Neural cell (in vitro differentiated cells): ENCODE measurements around the gene SLC31A1. TPM values are rescaled to one million over a fixed set of nuclear protein-coding genes. Genes with fewer than 3 reads are reported as not detected.

Source experiments
- H2AFZ ChIP-seq: fragments of 200-600, 300-800 bp; sonication (generic), shearing (Covaris generic); 2 replicates; pipeline ENCODE4 v1.6.0; 2014; ENCODE audit warnings: low read depth, mild to moderate bottlenecking, antibody characterized with exemption, low read length, moderate library complexity
- H3F3A ChIP-seq: fragments of 200-600 bp; shearing (Covaris generic); 2 replicates; pipeline ENCODE4 v1.6.1; 2016; ENCODE audit warnings: mild to moderate bottlenecking, moderate library complexity, mixed read lengths, antibody characterized with exemption, low read length; ENCODE audit not compliant: insufficient read depth, poor library complexity, severe bottlenecking
- H3K27ac ChIP-seq: fragments of 200-600, 300-800 bp; sonication (generic), shearing (Covaris generic); 2 replicates; pipeline ENCODE4 v1.5.1; 2014; ENCODE audit warnings: mild to moderate bottlenecking, low read length, moderate library complexity
- H3K27me3 ChIP-seq: fragments of 300-800, 200-600 bp; sonication (generic), shearing (Covaris generic); 2 replicates; pipeline ENCODE4 v1.6.0; 2014; ENCODE audit warnings: mild to moderate bottlenecking, low read depth, low read length, moderate library complexity; ENCODE audit not compliant: insufficient read depth
- H3K36me3 ChIP-seq: fragments of 300-800, 200-600 bp; sonication (generic), shearing (Covaris generic); 2 replicates; pipeline ENCODE4 v1.5.1; 2014; ENCODE audit warnings: mild to moderate bottlenecking, antibody characterized with exemption, low read length, moderate library complexity; ENCODE audit not compliant: insufficient read depth
- H3K4me2 ChIP-seq: fragments of 300-800, 200-600 bp; sonication (generic), shearing (Covaris generic); 2 replicates; pipeline ENCODE4 v1.6.0; 2014; ENCODE audit warnings: mild to moderate bottlenecking, low read length
- H3K4me3 ChIP-seq: fragments of 300-800, 200-600 bp; sonication (generic), shearing (Covaris generic); 2 replicates; pipeline ENCODE4 v1.5.1; 2014; ENCODE audit warnings: mild to moderate bottlenecking, low read length, moderate library complexity
- H3K79me2 ChIP-seq: fragments of 200-600 bp; shearing (Covaris generic); replicated peaks from 2 replicates; pipeline ENCODE4 v1.6.0; 2014; ENCODE audit warnings: mild to moderate bottlenecking, low read length, moderate library complexity; ENCODE audit not compliant: insufficient read depth
- H3K9ac ChIP-seq: fragments of 300-800, 200-600 bp; sonication (generic), shearing (Covaris generic); 2 replicates; pipeline ENCODE4 v1.6.1; 2016; ENCODE audit warnings: mild to moderate bottlenecking, low read length, mixed read lengths
- H3K9me2 ChIP-seq: fragments of 200-600 bp; shearing (Covaris generic); 2 replicates; pipeline ENCODE4 v1.6.1; 2016; ENCODE audit warnings: mild to moderate bottlenecking, low read length, mixed read lengths; ENCODE audit not compliant: insufficient read depth
- H3K9me3 ChIP-seq: fragments of 200-600, 300-800 bp; sonication (generic), shearing (Covaris generic); 2 replicates; pipeline ENCODE4 v1.6.1; 2016; ENCODE audit warnings: mild to moderate bottlenecking, mixed run types, low read length, moderate library complexity, mixed read lengths
- H4K20me1 ChIP-seq: fragments of 200-600 bp; shearing (Covaris generic); 2 replicates; pipeline ENCODE4 v1.6.1; 2016; ENCODE audit warnings: mild to moderate bottlenecking, mixed run types; ENCODE audit not compliant: insufficient read depth
- EP300 ChIP-seq: fragments of 450-650 bp; conservative IDR thresholded peaks from 2 replicates; pipeline ENCODE4 v1.6.1; 2014; ENCODE audit warnings: antibody characterized with exemption, mild to moderate bottlenecking, moderate library complexity; ENCODE audit not compliant: poor library complexity, severe bottlenecking
- EZH2 ChIP-seq: fragments of 200-600, 300-800 bp; shearing (Covaris generic), sonication (generic); IDR thresholded peaks from 2 replicates; pipeline ENCODE4 v1.6.1; 2014; ENCODE audit warnings: antibody characterized with exemption, low read length, borderline replicate concordance, mild to moderate bottlenecking; ENCODE audit not compliant: insufficient read depth, poor library complexity, severe bottlenecking
- MXI1 ChIP-seq: fragments of 450-650 bp; conservative IDR thresholded peaks from 2 replicates; pipeline ENCODE4 v1.6.1; 2014; ENCODE audit warnings: antibody characterized with exemption, mild to moderate bottlenecking; ENCODE audit not compliant: poor library complexity, severe bottlenecking
- POLR2AphosphoS5 ChIP-seq: IDR thresholded peaks from 2 replicates; pipeline ENCODE4 v1.6.1; 2012
- RAD21 ChIP-seq: fragments of 450-650 bp; conservative IDR thresholded peaks from 2 replicates; pipeline ENCODE4 v1.6.1; 2014; ENCODE audit warnings: antibody characterized with exemption, mild to moderate bottlenecking, moderate library complexity
- REST ChIP-seq: IDR thresholded peaks from 2 replicates; pipeline ENCODE4 v1.6.1; 2012; ENCODE audit warnings: borderline replicate concordance
- SMC3 ChIP-seq: fragments of 450-650 bp; conservative IDR thresholded peaks from 2 replicates; pipeline ENCODE4 v1.6.1; 2014; ENCODE audit warnings: antibody characterized with exemption, mild to moderate bottlenecking, moderate library complexity; ENCODE audit not compliant: poor library complexity
- TAF1 ChIP-seq: IDR thresholded peaks from 2 replicates; pipeline ENCODE4 v1.6.1; 2012; ENCODE audit warnings: low read depth
- polyA plus RNA-seq: library from polyadenylated mRNA; depleted of rRNA; stranded (reverse); fragments of >200 nt; gene quantifications from 2 replicates; pipeline ENCODE4 v1.2.3, GENCODE V29; 2014
- TF ChIP-seq, protein P1 (sequence below): fragments of 450-650 bp; IDR thresholded peaks from 2 replicates; pipeline ENCODE4 v1.5.1; 2014; ENCODE audit warnings: antibody characterized with exemption, mild to moderate bottlenecking, moderate library complexity; ENCODE audit not compliant: poor library complexity, severe bottlenecking

The SLC31A1 gene
- polyA plus RNA-seq, 1 donor from 2014 or later: 7.4 TPM

- H3K36me3 ChIP-seq: peaks cover under 1% of the 10 kb centered on the region
- no peak overlapping the region for H3K4me3 ChIP-seq
- H4K20me1 ChIP-seq: no peaks in the 10 kb centered on the region
- no peaks in the 10 kb centered on the region for H3F3A ChIP-seq
- no peaks in the 10 kb centered on the region for H3K27me3 ChIP-seq
- no peak overlapping the region for H3K27ac ChIP-seq
- H2AFZ ChIP-seq: no peak overlapping the region
- H3K9ac ChIP-seq: no peak overlapping the region
- no peak overlapping the region for H3K4me2 ChIP-seq
- no peaks in the 10 kb centered on the region for H3K9me3 ChIP-seq
- TF ChIP-seq, protein P1, sequence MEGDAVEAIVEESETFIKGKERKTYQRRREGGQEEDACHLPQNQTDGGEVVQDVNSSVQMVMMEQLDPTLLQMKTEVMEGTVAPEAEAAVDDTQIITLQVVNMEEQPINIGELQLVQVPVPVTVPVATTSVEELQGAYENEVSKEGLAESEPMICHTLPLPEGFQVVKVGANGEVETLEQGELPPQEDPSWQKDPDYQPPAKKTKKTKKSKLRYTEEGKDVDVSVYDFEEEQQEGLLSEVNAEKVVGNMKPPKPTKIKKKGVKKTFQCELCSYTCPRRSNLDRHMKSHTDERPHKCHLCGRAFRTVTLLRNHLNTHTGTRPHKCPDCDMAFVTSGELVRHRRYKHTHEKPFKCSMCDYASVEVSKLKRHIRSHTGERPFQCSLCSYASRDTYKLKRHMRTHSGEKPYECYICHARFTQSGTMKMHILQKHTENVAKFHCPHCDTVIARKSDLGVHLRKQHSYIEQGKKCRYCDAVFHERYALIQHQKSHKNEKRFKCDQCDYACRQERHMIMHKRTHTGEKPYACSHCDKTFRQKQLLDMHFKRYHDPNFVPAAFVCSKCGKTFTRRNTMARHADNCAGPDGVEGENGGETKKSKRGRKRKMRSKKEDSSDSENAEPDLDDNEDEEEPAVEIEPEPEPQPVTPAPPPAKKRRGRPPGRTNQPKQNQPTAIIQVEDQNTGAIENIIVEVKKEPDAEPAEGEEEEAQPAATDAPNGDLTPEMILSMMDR: no peak
- TF ChIP-seq RAD21 (no peak), MXI1 (no peak), SMC3 (no peak), REST (no peak), EZH2 (no peak), TAF1 (no peak), POLR2AphosphoS5 (no peak), EP300 (no peak)
- H3K79me2 ChIP-seq: peaks cover 26% of the 10 kb centered on the region
- no peaks in the 10 kb centered on the region for H3K9me2 ChIP-seq
Measured at GRCh38 chr9:113223963-113224362, 2.6 kb downstream of the SLC31A1 start.

DNA sequence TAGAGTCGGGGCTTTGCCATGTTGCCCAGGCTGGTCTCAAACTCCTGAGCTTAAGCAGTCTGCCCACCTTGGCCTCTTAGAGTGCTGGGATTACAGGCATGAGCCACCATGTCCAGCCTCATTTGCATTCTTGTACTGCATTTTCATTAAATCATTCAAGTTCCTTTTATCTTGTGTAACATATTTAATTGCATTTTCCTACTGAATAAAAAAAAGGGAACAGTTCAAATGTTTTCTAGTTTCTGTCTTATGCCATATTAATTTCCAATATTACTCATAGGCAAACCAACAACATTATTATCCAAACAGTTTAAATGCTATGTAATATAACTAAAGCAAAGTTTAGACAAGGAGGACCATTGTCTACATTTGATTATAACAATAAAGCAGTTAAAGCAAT, 6.1 kb downstream of the SLC31A1 start:
- H2AFZ ChIP-seq: no peak overlapping the region
- H4K20me1 ChIP-seq: no peaks in the 10 kb centered on the region
- H3K4me2 ChIP-seq: no peak overlapping the region
- peaks cover 4% of the 10 kb centered on the region for H3K79me2 ChIP-seq
- H3K36me3 ChIP-seq: no peaks in the 10 kb centered on the region
- no peak overlapping the region for H3K9ac ChIP-seq
- TF ChIP-seq EP300: no peak
- no peak for TF ChIP-seq TAF1
- no peak for TF ChIP-seq POLR2AphosphoS5
- TF ChIP-seq SMC3: no peak
- no peak for TF ChIP-seq RAD21
- TF ChIP-seq, protein P1: no peak
- no peak for TF ChIP-seq MXI1
- TF ChIP-seq REST: no peak
- TF ChIP-seq EZH2: no peak
- H3K4me3 ChIP-seq: no peak overlapping the region
- H3K9me2 ChIP-seq: no peaks in the 10 kb centered on the region
- no peak overlapping the region for H3K27ac ChIP-seq
- H3F3A ChIP-seq: no peaks in the 10 kb centered on the region
- H3K9me3 ChIP-seq: no peaks in the 10 kb centered on the region
- H3K27me3 ChIP-seq: no peaks in the 10 kb centered on the region
